K562 (cell line): Measurements from ENCODE around the gene CHCHD6. TPM values are rescaled to one million over a fixed set of nuclear protein-coding genes. Genes with fewer than 3 reads are reported as not detected.

Experiments used
- CHD7 ChIP-seq: fragments of 200-600 bp; sonication (generic); IDR thresholded peaks from one replicate; pipeline ENCODE4 v1.6.1; 2012; ENCODE audit warnings: mild to moderate bottlenecking, low read depth, low read length, inconsistent platforms
- GTF2F1 ChIP-seq: IDR thresholded peaks from 2 replicates; pipeline ENCODE4 v1.6.1; 2011; ENCODE audit warnings: low read depth, low read length, improper control_type of control experiment
- SMARCE1 ChIP-seq: fragments of 450-650 bp; IDR thresholded peaks from 2 replicates; pipeline ENCODE4 v1.7.1; 2016; ENCODE audit warnings: mild to moderate bottlenecking
- STAT5A ChIP-seq: IDR thresholded peaks from 2 replicates; pipeline ENCODE4 v1.6.1; 2012; ENCODE audit warnings: low read length, inconsistent platforms, borderline replicate concordance
- ZEB2 ChIP-seq: fragments of 450-650 bp; IDR thresholded peaks from 2 replicates; pipeline ENCODE4 v1.6.1; 2016
- ZNF318 ChIP-seq, 2 experiments: fragments of 450-650 bp; IDR thresholded peaks; 2 replicates each; pipeline ENCODE4 v1.6.1; 2016; ENCODE audit warnings: mild to moderate bottlenecking in 2 of 2, borderline replicate concordance in 1 of 2, low read depth in 1 of 2, moderate library complexity in 1 of 2
- ZNF561 ChIP-seq: fragments of 450-650 bp; formaldehyde crosslinking; conservative IDR thresholded peaks from 2 replicates; pipeline ENCODE4 v1.4.0; 2020; ENCODE audit warnings: mild to moderate bottlenecking, moderate library complexity
- polyA plus RNA-seq, 8 experiments: library from polyadenylated mRNA; depleted of rRNA in 4 of 8; stranded (reverse) in 5 of 8; unstranded in 3 of 8; fragments of >200 nt; fragmentation: Nextera tagmentation in 2 of 8; fragmentation: Illumina TruSeq in 1 of 8; extraction: Ambion mirVana in 2 of 8; extraction: Trizol in 1 of 8; gene quantifications; 2 replicates each; pipeline versions ENCODE4 v1.2.1 to v1.2.3, GENCODE V29; 2011 to 2014; ENCODE audit warnings: inconsistent platforms in 1 of 8, missing spikeins in 1 of 8
- total RNA-seq, 7 experiments: library from RNA; depleted of rRNA in 6 of 7; stranded (reverse); fragments of >200 nt in 6 of 7; fragmentation: Illumina TruSeq in 2 of 7; extraction: Trizol in 2 of 7; gene quantifications; 2 replicates each; pipeline versions ENCODE4 v1.2.1 to v1.2.3, GENCODE V29; 2011 to 2021; ENCODE audit warnings: low replicate concordance in 1 of 7

Gene CHCHD6
- total and polyA plus RNA-seq, 9 of the 15 experiments (the other 6 are each of a cell fraction or from before 2014, with no cell fraction given) = 4.6 to 18.6 (median 10.9) TPM

DNA sequence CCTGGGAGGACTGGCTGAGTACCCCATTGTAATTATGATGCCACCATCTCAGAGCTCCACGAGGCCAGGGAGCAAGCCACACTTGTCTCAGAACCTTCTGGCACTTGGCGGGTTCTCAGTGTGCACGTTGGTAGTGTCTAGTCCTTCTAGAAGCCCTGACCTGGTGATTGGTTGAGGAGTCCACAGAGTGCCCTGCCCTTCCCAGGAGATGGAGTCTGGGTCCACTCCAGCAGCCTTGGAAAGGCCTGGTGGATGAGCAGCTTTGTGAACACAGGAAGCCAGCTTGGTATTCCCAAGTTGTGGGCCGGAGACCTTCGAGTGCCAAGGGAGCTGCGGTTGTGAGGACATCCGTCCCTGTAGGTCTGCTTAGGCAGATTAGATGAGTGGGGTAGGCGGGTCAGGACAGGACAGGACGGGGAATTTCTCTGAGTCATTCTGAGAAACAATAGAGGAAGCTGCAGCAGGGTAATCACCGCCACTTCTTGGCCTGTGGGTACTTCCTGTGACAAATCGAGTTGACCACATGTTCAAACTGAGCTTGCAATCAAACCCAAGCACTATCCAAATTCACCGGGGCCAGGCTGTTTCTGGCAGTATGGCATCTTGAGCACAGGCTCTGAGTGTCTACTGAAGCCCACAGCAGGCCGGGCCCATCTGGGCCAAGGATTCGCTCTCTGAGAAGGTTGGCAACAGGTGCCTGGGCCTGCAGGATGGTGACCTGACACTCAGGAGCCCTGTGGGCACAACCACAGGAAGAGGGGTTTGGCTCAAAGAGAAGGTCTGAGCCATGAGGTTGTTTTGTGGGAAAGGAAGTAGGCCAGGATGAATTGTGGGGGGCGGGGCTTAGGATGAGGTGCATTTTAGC is 207.4 kb downstream of the CHCHD6 start (continued):
- TF ChIP-seq CHD7 (no peak), ZNF561 (no peak), ZNF318 (IDR thresholded peaks at IDR 0.05; ENCODE audit: borderline replicate concordance in 1 of 2, low read depth in 1 of 2) (no peak), ZEB2 (peak; percentile 57), SMARCE1 (peak; percentile 94), GTF2F1 (no peak), STAT5A (peak; percentile 81)
